A673 (cell line): ENCODE measurements around the gene ARHGEF33. TPM values are rescaled to one million over a fixed set of nuclear protein-coding genes. Genes with fewer than 3 reads are reported as not detected.

ENCODE experiments used
- BruUV-seq: library from RNA; stranded (reverse); fragments of 400-500 nt; replicated peaks from 2 replicates; lab custom pipeline; 2021; lab: Mats Ljungman, UMichigan
- CTCF ChIA-PET: fragments of 300-600 bp; sonication (Branson Sonifier 250); formaldehyde crosslinking; loops from one replicate; lab custom pipeline; 2022; ENCODE audit warnings: antibody characterized with exemption; lab: Charles Lee
- POLR2A ChIA-PET: fragments of 300-600 bp; sonication (Branson Sonifier 250); formaldehyde crosslinking; loops from one replicate; lab custom pipeline; 2022; ENCODE audit warnings: antibody characterized with exemption; ENCODE audit not compliant: low non-redundant PET; lab: Charles Lee
- DNase-seq: peaks from one replicate; pipeline ENCODE4 v3.0.0-alpha.2; 2015; ENCODE audit warnings: low spot score
- H3K27ac ChIP-seq: fragments of 200-600 bp; sonication (generic); 2 replicates; pipeline ENCODE4 v1.5.1; 2016; ENCODE audit warnings: mixed run types, low read depth, mild to moderate bottlenecking, mixed read lengths, antibody characterized with exemption, low read length; ENCODE audit not compliant: poor library complexity, severe bottlenecking
- H3K27me3 ChIP-seq: fragments of 200-600 bp; sonication (generic); replicated peaks from 2 replicates; pipeline ENCODE4 v1.6.1; 2017; ENCODE audit warnings: mixed run types, low read depth, mild to moderate bottlenecking, mixed read lengths, antibody characterized with exemption, low read length; ENCODE audit not compliant: insufficient read depth, poor library complexity
- H3K36me3 ChIP-seq: fragments of 200-600 bp; sonication (generic); 2 replicates; pipeline ENCODE4 v1.6.1; 2016; ENCODE audit warnings: mixed run types, mild to moderate bottlenecking, mixed read lengths, antibody characterized with exemption, low read length; ENCODE audit not compliant: insufficient read depth, poor library complexity, severe bottlenecking
- H3K4me1 ChIP-seq: fragments of 200-600 bp; sonication (generic); 2 replicates; pipeline ENCODE4 v1.6.1; 2017; ENCODE audit warnings: mixed run types, mild to moderate bottlenecking, mixed read lengths, antibody characterized with exemption, low read length; ENCODE audit not compliant: insufficient read depth, poor library complexity, severe bottlenecking
- H3K4me3 ChIP-seq: fragments of 200-600 bp; sonication (generic); 2 replicates; pipeline ENCODE4 v1.5.1; 2016; ENCODE audit warnings: low read depth, mixed run types, mild to moderate bottlenecking, mixed read lengths, low read length; ENCODE audit not compliant: poor library complexity, severe bottlenecking
- H3K9me3 ChIP-seq: fragments of 200-600 bp; sonication (generic); 2 replicates; pipeline ENCODE4 v1.6.1; 2016; ENCODE audit warnings: mixed run types, low read depth, mild to moderate bottlenecking, mixed read lengths, antibody characterized with exemption, low read length; ENCODE audit not compliant: poor library complexity, severe bottlenecking
- EZH2 ChIP-seq: fragments of 200-600 bp; sonication (generic); IDR thresholded peaks from 2 replicates; pipeline ENCODE4 v1.6.1; 2017; ENCODE audit warnings: borderline replicate concordance, low read depth, mild to moderate bottlenecking, mixed read lengths, antibody characterized with exemption, low read length; ENCODE audit not compliant: poor library complexity, severe bottlenecking
- intact Hi-C: fragments of 100-400 bp; cut with micrococcal nuclease; formaldehyde crosslinking; loops from one replicate; pipeline ENCODE4 v1.10.0; 2022; ENCODE audit not compliant: unreplicated experiment
- total RNA-seq: library from RNA; stranded (reverse); gene quantifications from 2 replicates; pipeline ENCODE4 v1.2.3, GENCODE V29; 2021
- TF ChIP-seq, protein P1 (sequence below): fragments of 300-800, 200-600 bp; sonication (generic); conservative IDR thresholded peaks from 2 replicates; pipeline ENCODE4 v1.5.1; 2017; ENCODE audit warnings: low read depth, mild to moderate bottlenecking, antibody characterized with exemption, low read length, moderate library complexity, mixed read lengths

The ARHGEF33 gene
- total RNA-seq, 1 experiment from 2014 or later: 0.09 TPM

- Histone ChIP-seq H3K4me1 (no peaks in the 10 kb centered on the region), H3K27me3 (no peaks in the 10 kb centered on the region), H3K36me3 (no peaks in the 10 kb centered on the region), H3K9me3 (no peaks in the 10 kb centered on the region), H3K27ac (no peak overlapping the region), H3K4me3 (no peak overlapping the region)
- BruUV-seq: no TSS peak
- intact Hi-C loops: no loop called here
- CTCF ChIA-PET: no interaction called here
- POLR2A ChIA-PET: no interaction called here
- DNase-seq: no peak
- TF ChIP-seq, protein P1, sequence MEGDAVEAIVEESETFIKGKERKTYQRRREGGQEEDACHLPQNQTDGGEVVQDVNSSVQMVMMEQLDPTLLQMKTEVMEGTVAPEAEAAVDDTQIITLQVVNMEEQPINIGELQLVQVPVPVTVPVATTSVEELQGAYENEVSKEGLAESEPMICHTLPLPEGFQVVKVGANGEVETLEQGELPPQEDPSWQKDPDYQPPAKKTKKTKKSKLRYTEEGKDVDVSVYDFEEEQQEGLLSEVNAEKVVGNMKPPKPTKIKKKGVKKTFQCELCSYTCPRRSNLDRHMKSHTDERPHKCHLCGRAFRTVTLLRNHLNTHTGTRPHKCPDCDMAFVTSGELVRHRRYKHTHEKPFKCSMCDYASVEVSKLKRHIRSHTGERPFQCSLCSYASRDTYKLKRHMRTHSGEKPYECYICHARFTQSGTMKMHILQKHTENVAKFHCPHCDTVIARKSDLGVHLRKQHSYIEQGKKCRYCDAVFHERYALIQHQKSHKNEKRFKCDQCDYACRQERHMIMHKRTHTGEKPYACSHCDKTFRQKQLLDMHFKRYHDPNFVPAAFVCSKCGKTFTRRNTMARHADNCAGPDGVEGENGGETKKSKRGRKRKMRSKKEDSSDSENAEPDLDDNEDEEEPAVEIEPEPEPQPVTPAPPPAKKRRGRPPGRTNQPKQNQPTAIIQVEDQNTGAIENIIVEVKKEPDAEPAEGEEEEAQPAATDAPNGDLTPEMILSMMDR: no peak
- TF ChIP-seq EZH2: no peak
Measured at GRCh38 chr2:38887347-38887746, 2.3 kb upstream of the ARHGEF33 start.

- Histone ChIP-seq H3K27me3 (no peaks in the 10 kb centered on the region), H3K27ac (no peak overlapping the region), H3K4me3 (no peak overlapping the region), H3K36me3 (no peaks in the 10 kb centered on the region), H3K9me3 (no peaks in the 10 kb centered on the region), H3K4me1 (no peaks in the 10 kb centered on the region)
- no TSS peak for BruUV-seq
- ChIA-PET POLR2A (no interaction called here), CTCF (no interaction called here)
- intact Hi-C loops: no loop called here
- TF ChIP-seq, protein P1: no peak
- no peak for TF ChIP-seq EZH2
- DNase-seq: no peak
Measured at GRCh38 chr2:38887902-38888554, 1.6 kb upstream of the ARHGEF33 start.

GRCh38 chr2:38889045-38889444 is 630 bp upstream of the ARHGEF33 start:
- POLR2A ChIA-PET: no interaction called here
- intact Hi-C loops: no loop called here
- H3K4me1 ChIP-seq: no peaks in the 10 kb centered on the region
- H3K36me3 ChIP-seq: no peaks in the 10 kb centered on the region
- DNase-seq: no peak
- no peaks in the 10 kb centered on the region for H3K9me3 ChIP-seq
- H3K27me3 ChIP-seq: no peaks in the 10 kb centered on the region
- no peak overlapping the region for H3K4me3 ChIP-seq
- BruUV-seq: no TSS peak
- H3K27ac ChIP-seq: no peak overlapping the region
- CTCF ChIA-PET: no interaction called here
- TF ChIP-seq, protein P1: no peak
- TF ChIP-seq EZH2: no peak
